HG03565 (cell line): ENCODE measurements around the gene PCK2.

Experiments used
- ATAC-seq: cut with Tn5 transposase; IDR thresholded peaks from one replicate; pipeline ENCODE4 v1.9.1; 2021; ENCODE audit warnings: mild to moderate bottlenecking, moderate library complexity; ENCODE audit not compliant: unreplicated experiment

Gene PCK2

GRCh38 chr14:24135834-24136683 is 41.9 kb downstream of the PCK2 start, which contains the start of gene PSME1:
PSME1 (plus strand) TSS chr14:24136194; CDS start chr14:24136263, 69 bp downstream.
- peak; percentile 64 for ATAC-seq

GRCh38 chr14:24136684-24137528 is 42.8 kb downstream of the PCK2 start:
- ATAC-seq = no peak

- no peak for ATAC-seq
Observed at GRCh38 chr14:24137529-24138395, 43.7 kb downstream of the PCK2 start.

- no peak for ATAC-seq
Observed at GRCh38 chr14:24138396-24139271, 44.5 kb downstream of the PCK2 start.

- ATAC-seq = no peak
Observed at GRCh38 chr14:24139272-24139934, 45.3 kb downstream of the PCK2 start.

- ATAC-seq = peak; percentile 76
Observed at GRCh38 chr14:24141097-24141880, 47.2 kb downstream of the PCK2 start, which contains the start of gene EMC9. EMC9 (minus strand) TSS chr14:24141591; CDS start chr14:24141304, 287 bp downstream.

GRCh38 chr14:24143511-24143910 is 49.4 kb downstream of the PCK2 start:
- ATAC-seq = no peak

GRCh38 chr14:24144451-24144850 is 50.3 kb downstream of the PCK2 start:
- ATAC-seq = no peak

GRCh38 chr14:24145219-24145618 is 51.1 kb downstream of the PCK2 start:
- ATAC-seq = no peak

- ATAC-seq = no peak
Observed at GRCh38 chr14:24145690-24146452, 51.8 kb downstream of the PCK2 start.

- ATAC-seq = peak; percentile 39
Observed at GRCh38 chr14:24146453-24146977, 52.4 kb downstream of the PCK2 start, which contains the start of gene PSME2. PSME2 (minus strand) TSS chr14:24146610; CDS start chr14:24146581, 29 bp downstream.

- peak; percentile 73 for ATAC-seq
Observed at GRCh38 chr14:24146978-24147760, 53.1 kb downstream of the PCK2 start, which contains the start of gene RNF31. RNF31 (plus strand) TSS chr14:24147498; CDS start chr14:24147699, 201 bp downstream.

- ATAC-seq = no peak
Observed at GRCh38 chr14:24147761-24148428, 53.8 kb downstream of the PCK2 start.

GRCh38 chr14:24149302-24149969 is 55.3 kb downstream of the PCK2 start:
- ATAC-seq = no peak

- no peak for ATAC-seq
Observed at GRCh38 chr14:24150061-24150460, 56.0 kb downstream of the PCK2 start.
